Lower leg skin (tissue), 3 donors: ENCODE results near the gene TUSC2.

Source experiments
- CTCF ChIP-seq, 3 donors: fragments of 450-650 bp; IDR thresholded peaks; one replicate each; pipeline ENCODE4 v1.5.1; 2016; ENCODE audit warnings: antibody characterized with exemption in 3 of 3, mild to moderate bottlenecking in 3 of 3, moderate library complexity in 2 of 3
- POLR2A ChIP-seq, 2 donors: fragments of 450-650 bp; IDR thresholded peaks; one replicate each; pipeline ENCODE4 v1.6.1; 2016 to 2017; ENCODE audit warnings: antibody characterized with exemption in 2 of 2, mild to moderate bottlenecking in 1 of 2, moderate library complexity in 1 of 2

- TF ChIP-seq CTCF (IDR thresholded peaks at IDR 0.05) (no peak), POLR2A (IDR thresholded peaks at IDR 0.05) (peak in 1 of 2 donors; percentile 6)
Observed at GRCh38 chr3:50358911-50359759, 31.1 kb upstream of the TUSC2 start, which contains the start of gene TMEM115.
